BJ (cell line): ENCODE measurements around the gene FAF1. TPM values are rescaled to one million over a fixed set of nuclear protein-coding genes. Genes with fewer than 3 reads are reported as not detected.

Experiments used
- CTCF ChIA-PET: fragments of 350-600 bp; formaldehyde crosslinking; extraction: SDS; loops from one replicate; lab custom pipeline; 2021; ENCODE audit warnings: antibody characterized with exemption, inconsistent platforms; lab: Yijun Ruan, JAX
- POLR2A ChIA-PET: fragments of 300-600 bp; sonication (Branson Sonifier 250); formaldehyde crosslinking; extraction: SDS; loops from one replicate; lab custom pipeline; 2021; ENCODE audit warnings: antibody characterized with exemption; lab: Charles Lee
- DNase-seq: peaks from one replicate; pipeline ENCODE4 v3.0.0-alpha.2; 2011; ENCODE audit warnings: low read depth
- H3K27me3 ChIP-seq: 2 replicates; pipeline ENCODE4 v1.6.0; 2011; ENCODE audit warnings: low read length; ENCODE audit not compliant: control insufficient read depth, insufficient read depth
- H3K36me3 ChIP-seq: 2 replicates; pipeline ENCODE4 v1.5.1; 2011; ENCODE audit warnings: low read length; ENCODE audit not compliant: control insufficient read depth, insufficient read depth
- H3K4me3 ChIP-seq: 2 replicates; pipeline ENCODE4 v1.5.1; 2011; ENCODE audit warnings: low read depth, mild to moderate bottlenecking, control low read depth, low read length
- polyA plus RNA-seq: library from polyadenylated mRNA; depleted of rRNA; stranded (reverse); fragments of >200 nt; gene quantifications from 2 replicates; pipeline ENCODE4 v1.2.3, GENCODE V29; 2011
- TF ChIP-seq, protein P1 (sequence below): IDR thresholded peaks from 2 replicates; pipeline ENCODE4 v1.5.1; 2011; ENCODE audit warnings: low read depth, mild to moderate bottlenecking, control low read depth, inconsistent platforms, low read length, moderate library complexity; ENCODE audit not compliant: insufficient read depth

FAF1 gene
- polyA plus RNA-seq, 1 experiment, result 15.5 TPM

DNA sequence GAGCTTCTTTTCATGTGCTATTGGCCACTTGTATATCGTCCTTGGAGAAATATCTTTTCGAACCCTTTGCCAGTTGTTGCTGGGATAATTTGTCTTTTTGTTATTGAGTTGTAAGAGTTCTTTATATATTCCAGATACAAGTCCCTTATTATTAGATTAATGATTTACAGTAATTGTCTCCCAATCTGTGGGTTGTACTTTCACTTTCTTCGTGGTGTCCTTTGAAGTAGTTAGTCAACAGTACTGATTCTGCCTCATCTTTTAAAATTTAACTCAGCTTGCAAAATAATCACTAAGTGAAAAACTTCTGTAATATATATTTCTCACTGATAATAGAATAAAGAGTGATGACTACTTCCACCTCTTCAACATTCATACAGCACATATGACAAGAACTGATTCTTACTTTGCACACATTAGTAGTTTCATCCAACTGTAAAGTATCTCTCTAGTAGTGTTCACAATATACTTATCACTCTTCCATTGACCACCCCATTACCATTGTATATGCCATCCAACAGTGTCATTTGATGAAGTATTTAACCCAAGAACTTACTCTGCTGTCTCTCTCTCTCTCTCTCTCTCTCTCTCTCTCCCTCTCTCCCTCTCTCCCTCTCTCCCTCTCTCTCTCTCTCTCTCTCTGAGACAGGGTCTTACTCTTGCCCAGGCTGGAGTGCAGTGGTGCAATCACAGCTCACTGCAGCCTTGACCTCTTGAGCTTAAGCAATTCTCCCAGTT lies 432.6 kb downstream of the FAF1 start:
- POLR2A ChIA-PET, result no interaction called here
- H3K4me3 ChIP-seq, result no peak overlapping the region
- DNase-seq, result no peak
- H3K27me3 ChIP-seq, result no peaks in the 10 kb centered on the region
- CTCF ChIA-PET, result interaction anchor here (0.6 kb wide), 1 partner anchor 10 kb away, joined by 5 read pairs; no protein-coding TSS in a partner anchor
- H3K36me3 ChIP-seq, result no peaks in the 10 kb centered on the region
- TF ChIP-seq, protein P1, sequence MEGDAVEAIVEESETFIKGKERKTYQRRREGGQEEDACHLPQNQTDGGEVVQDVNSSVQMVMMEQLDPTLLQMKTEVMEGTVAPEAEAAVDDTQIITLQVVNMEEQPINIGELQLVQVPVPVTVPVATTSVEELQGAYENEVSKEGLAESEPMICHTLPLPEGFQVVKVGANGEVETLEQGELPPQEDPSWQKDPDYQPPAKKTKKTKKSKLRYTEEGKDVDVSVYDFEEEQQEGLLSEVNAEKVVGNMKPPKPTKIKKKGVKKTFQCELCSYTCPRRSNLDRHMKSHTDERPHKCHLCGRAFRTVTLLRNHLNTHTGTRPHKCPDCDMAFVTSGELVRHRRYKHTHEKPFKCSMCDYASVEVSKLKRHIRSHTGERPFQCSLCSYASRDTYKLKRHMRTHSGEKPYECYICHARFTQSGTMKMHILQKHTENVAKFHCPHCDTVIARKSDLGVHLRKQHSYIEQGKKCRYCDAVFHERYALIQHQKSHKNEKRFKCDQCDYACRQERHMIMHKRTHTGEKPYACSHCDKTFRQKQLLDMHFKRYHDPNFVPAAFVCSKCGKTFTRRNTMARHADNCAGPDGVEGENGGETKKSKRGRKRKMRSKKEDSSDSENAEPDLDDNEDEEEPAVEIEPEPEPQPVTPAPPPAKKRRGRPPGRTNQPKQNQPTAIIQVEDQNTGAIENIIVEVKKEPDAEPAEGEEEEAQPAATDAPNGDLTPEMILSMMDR, result no peak

DNA sequence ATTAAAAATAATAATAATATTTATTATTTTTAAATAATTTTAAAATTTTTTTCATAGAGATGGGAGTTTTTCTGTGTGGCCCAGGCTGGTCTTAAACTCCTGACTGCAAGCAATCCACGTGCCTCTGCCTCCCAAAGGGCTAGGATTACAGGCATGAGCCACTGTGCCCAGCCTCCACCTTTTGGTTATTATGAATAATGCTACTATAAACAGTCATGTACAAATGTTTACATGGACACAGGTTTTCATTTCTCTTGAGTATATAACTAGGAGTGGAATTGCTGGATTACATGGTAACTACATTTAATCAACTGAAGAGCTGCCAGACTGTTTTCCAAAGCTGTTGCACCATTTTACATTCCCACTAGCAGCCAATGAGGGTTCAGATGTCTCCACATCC lies 433.6 kb downstream of the FAF1 start:
- H3K4me3 ChIP-seq, result no peak overlapping the region
- ChIA-PET CTCF (no interaction called here), POLR2A (no interaction called here)
- TF ChIP-seq, protein P1, result no peak
- no peaks in the 10 kb centered on the region for H3K36me3 ChIP-seq
- no peak for DNase-seq
- no peaks in the 10 kb centered on the region for H3K27me3 ChIP-seq

DNA sequence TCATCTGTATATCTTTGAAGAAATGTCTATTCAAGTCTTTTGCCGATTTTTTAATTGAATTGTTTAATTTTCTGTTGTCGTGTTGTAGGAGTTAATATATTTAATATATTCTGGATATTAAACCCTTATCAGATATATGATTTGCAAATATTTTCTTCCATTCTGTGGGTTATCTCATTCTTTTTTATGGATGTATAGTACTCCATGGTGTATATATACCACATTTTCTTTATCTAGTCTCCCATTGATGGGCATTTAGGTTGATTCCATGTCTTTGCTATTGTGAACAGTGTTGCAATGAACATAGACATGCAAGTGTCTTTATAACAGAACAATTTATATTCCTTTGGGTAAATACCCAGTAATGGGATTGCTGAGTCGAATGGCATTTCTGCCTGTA lies 436.5 kb downstream of the FAF1 start:
- ChIA-PET CTCF (no interaction called here), POLR2A (no interaction called here)
- Histone ChIP-seq H3K27me3 (no peaks in the 10 kb centered on the region), H3K4me3 (no peak overlapping the region), H3K36me3 (no peaks in the 10 kb centered on the region)
- TF ChIP-seq, protein P1, result no peak
- DNase-seq, result no peak

DNA sequence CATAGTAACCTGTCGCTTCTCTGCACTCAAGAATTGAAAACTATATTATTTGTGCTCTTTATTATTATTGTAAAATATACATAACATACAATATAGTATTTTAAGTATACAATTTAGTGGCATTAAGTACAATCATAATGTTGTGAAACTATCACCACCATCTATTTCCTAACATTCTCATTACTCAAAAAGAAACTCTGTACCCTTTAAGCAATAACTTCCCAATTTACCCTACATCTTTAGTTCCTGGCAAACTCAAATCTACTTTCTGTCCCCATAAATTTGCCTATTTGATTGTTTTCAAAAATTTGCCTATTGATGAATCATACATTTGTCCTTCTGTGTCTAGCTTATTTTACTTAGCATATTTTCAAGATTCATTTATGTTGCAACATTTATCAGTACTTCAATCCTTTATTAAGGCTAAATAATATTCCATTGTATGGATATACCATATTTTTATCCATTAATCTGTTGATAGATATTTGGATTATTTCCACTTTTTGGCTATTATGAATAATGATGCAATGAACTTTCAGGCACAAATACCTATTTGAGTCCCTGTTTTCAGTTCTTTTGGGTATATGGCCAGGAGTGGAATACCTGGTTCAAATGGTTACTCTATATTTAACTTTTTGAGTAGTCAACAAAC lies 437.2 kb downstream of the FAF1 start:
- ChIA-PET POLR2A (no interaction called here), CTCF (no interaction called here)
- DNase-seq, result no peak
- no peaks in the 10 kb centered on the region for H3K27me3 ChIP-seq
- no peaks in the 10 kb centered on the region for H3K36me3 ChIP-seq
- no peak overlapping the region for H3K4me3 ChIP-seq
- TF ChIP-seq, protein P1, result no peak

DNA sequence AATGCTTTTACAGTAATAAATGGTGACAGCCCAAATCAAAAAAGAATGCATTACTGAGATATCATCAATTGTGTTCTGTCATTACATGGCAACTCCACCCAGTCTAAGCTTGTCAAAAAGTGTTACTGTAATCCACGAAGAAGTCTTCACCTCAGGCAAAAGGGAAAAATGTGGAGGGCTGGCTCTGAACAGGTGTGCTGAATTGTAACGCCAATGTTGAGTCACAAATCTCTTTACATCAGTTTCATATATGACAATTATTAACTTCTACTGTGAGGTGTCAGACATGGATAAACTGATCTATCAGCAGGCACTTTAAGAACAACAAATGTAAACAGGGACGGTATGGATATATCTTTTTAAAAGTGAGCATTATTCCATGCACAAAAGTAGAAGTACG lies 438.4 kb downstream of the FAF1 start:
- Histone ChIP-seq H3K36me3 (no peaks in the 10 kb centered on the region), H3K27me3 (no peaks in the 10 kb centered on the region), H3K4me3 (no peak overlapping the region)
- TF ChIP-seq, protein P1, result no peak
- CTCF ChIA-PET, result no interaction called here
- no peak for DNase-seq
- POLR2A ChIA-PET, result no interaction called here
